IMR-90 (cell line): ENCODE data around the gene C6orf120. TPM values are rescaled to one million over a fixed set of nuclear protein-coding genes. Genes with fewer than 3 reads are reported as not detected.

Experiments
- ATAC-seq: fragments of 200-7000 bp; cut with Tn5 transposase; 2 replicates; pipeline ENCODE4 v1.9.1; 2020; ENCODE audit warnings: low read depth, mild to moderate bottlenecking, moderate library complexity
- BruUV-seq: library from RNA; stranded (reverse); fragments of 400-500 nt; replicated peaks from 2 replicates; lab custom pipeline; 2021; lab: Mats Ljungman, UMichigan
- CTCF ChIA-PET: fragments of 300-600 bp; formaldehyde crosslinking; extraction: SDS; loops from one replicate; lab custom pipeline; 2021; ENCODE audit warnings: antibody characterized with exemption; lab: Yijun Ruan, JAX
- POLR2A ChIA-PET: fragments of 300-600 bp; sonication (Branson Sonifier 250); formaldehyde crosslinking; loops from one replicate; lab custom pipeline; 2022; ENCODE audit warnings: antibody characterized with exemption; ENCODE audit not compliant: unreplicated experiment; lab: Charles Lee
- DNase-seq: peaks from one replicate; pipeline ENCODE4 v3.0.0; 2013
- H2AFZ ChIP-seq: replicated peaks from 2 replicates; pipeline ENCODE3; 2013; ENCODE audit warnings: low read length, mild to moderate bottlenecking; ENCODE audit not compliant: poor library complexity
- H2AK5ac ChIP-seq: 2 replicates; pipeline ENCODE4 v1.6.1; 2013; ENCODE audit warnings: low read depth, low read length, inconsistent platforms
- H2AK9ac ChIP-seq: replicated peaks from 2 replicates; pipeline ENCODE3; 2013; ENCODE audit warnings: mild to moderate bottlenecking, low read depth, low read length, moderate library complexity; ENCODE audit not compliant: poor library complexity
- H2BK120ac ChIP-seq: 2 replicates; pipeline ENCODE4 v1.6.1; 2013; ENCODE audit warnings: low read depth, low read length, inconsistent platforms
- H2BK15ac ChIP-seq: 3 replicates; pipeline ENCODE4 v1.6.1; 2013; ENCODE audit warnings: low read depth, low read length, inconsistent platforms
- H2BK20ac ChIP-seq: 2 replicates; pipeline ENCODE4 v1.6.1; 2013; ENCODE audit warnings: low read depth, mild to moderate bottlenecking, inconsistent platforms, low read length, moderate library complexity
- H2BK5ac ChIP-seq: 2 replicates; pipeline ENCODE4 v1.6.1; 2013; ENCODE audit warnings: mild to moderate bottlenecking, low read depth, low read length, inconsistent platforms; ENCODE audit not compliant: poor library complexity, severe bottlenecking
- H3K14ac ChIP-seq: replicated peaks from 2 replicates; pipeline ENCODE4 v1.6.1; 2013; ENCODE audit warnings: low read depth, low read length, inconsistent platforms
- H3K18ac ChIP-seq: 2 replicates; pipeline ENCODE4 v1.6.1; 2013; ENCODE audit warnings: low read depth, low read length, control low read depth
- H3K23ac ChIP-seq: 2 replicates; pipeline ENCODE4 v1.6.1; 2013; ENCODE audit warnings: low read depth, low read length, inconsistent platforms
- H3K27ac ChIP-seq: 2 replicates; pipeline ENCODE4 v1.5.1; 2013; ENCODE audit warnings: mild to moderate bottlenecking, control low read depth, low read length; ENCODE audit not compliant: insufficient read depth
- H3K27me3 ChIP-seq: 2 replicates; pipeline ENCODE4 v1.6.1; 2013; ENCODE audit warnings: low read length; ENCODE audit not compliant: control insufficient read depth, insufficient read depth
- H3K36me3 ChIP-seq: 2 replicates; pipeline ENCODE4 v1.6.1; 2013; ENCODE audit warnings: low read length, mixed read lengths; ENCODE audit not compliant: control insufficient read depth, insufficient read depth
- H3K4ac ChIP-seq: 2 replicates; pipeline ENCODE4 v1.6.1; 2013; ENCODE audit warnings: low read depth, low read length, inconsistent platforms
- H3K4me1 ChIP-seq: 2 replicates; pipeline ENCODE4 v1.6.1; 2013; ENCODE audit warnings: low read length, mixed read lengths; ENCODE audit not compliant: control insufficient read depth, insufficient read depth
- H3K4me2 ChIP-seq: 2 replicates; pipeline ENCODE4 v1.6.1; 2013; ENCODE audit warnings: low read depth, mild to moderate bottlenecking, control low read depth, low read length, moderate library complexity
- H3K4me3 ChIP-seq: 2 replicates; pipeline ENCODE4 v1.5.1; 2013; ENCODE audit warnings: low read depth, mild to moderate bottlenecking, control low read depth, low read length, moderate library complexity; ENCODE audit not compliant: insufficient read depth
- H3K56ac ChIP-seq: 2 replicates; pipeline ENCODE4 v1.6.1; 2013; ENCODE audit warnings: low read length, inconsistent platforms; ENCODE audit not compliant: insufficient read depth; ENCODE audit errors: extremely low read depth
- H3K79me1 ChIP-seq, 2 experiments: 2 replicates each; pipeline ENCODE4 v1.6.1; 2013; ENCODE audit warnings: low read length in 2 of 2, inconsistent platforms in 1 of 2, low read depth in 1 of 2
- H3K9ac ChIP-seq: 2 replicates; pipeline ENCODE4 v1.6.1; 2013; ENCODE audit warnings: low read depth, low read length, control low read depth
- H3K9me1 ChIP-seq: 2 replicates; pipeline ENCODE4 v1.6.1; 2013; ENCODE audit warnings: low read length, inconsistent platforms; ENCODE audit not compliant: insufficient read depth
- H3K9me3 ChIP-seq: 2 replicates; pipeline ENCODE4 v1.6.1; 2013; ENCODE audit warnings: low read length; ENCODE audit not compliant: control insufficient read depth, insufficient read depth
- H4K20me1 ChIP-seq: 2 replicates; pipeline ENCODE4 v1.6.1; 2013; ENCODE audit warnings: low read length, inconsistent platforms; ENCODE audit not compliant: insufficient read depth
- H4K5ac ChIP-seq: 2 replicates; pipeline ENCODE4 v1.6.1; 2013; ENCODE audit warnings: mild to moderate bottlenecking, low read depth, low read length, control low read depth
- H4K8ac ChIP-seq, 2 experiments: 2 replicates each; pipeline ENCODE4 v1.6.1; 2013; ENCODE audit warnings: low read depth in 2 of 2, low read length in 2 of 2, control low read depth in 1 of 2, inconsistent platforms in 1 of 2
- H4K91ac ChIP-seq: 2 replicates; pipeline ENCODE4 v1.6.1; 2013; ENCODE audit warnings: low read depth, low read length, inconsistent platforms; ENCODE audit not compliant: insufficient read depth
- CEBPB ChIP-seq: IDR thresholded peaks from 2 replicates; pipeline ENCODE4 v1.6.1; 2012; ENCODE audit warnings: low read depth, low read length, improper control_type of control experiment
- FOS ChIP-seq: fragments of 150-350 bp; IDR thresholded peaks from 2 replicates; pipeline ENCODE4 v1.6.1; 2016; ENCODE audit warnings: low read depth, low read length
- MAFK ChIP-seq: IDR thresholded peaks from 2 replicates; pipeline ENCODE4 v1.6.1; 2012; ENCODE audit warnings: low read depth, low read length, improper control_type of control experiment
- MXI1 ChIP-seq: IDR thresholded peaks from 2 replicates; pipeline ENCODE4 v1.6.1; 2012; ENCODE audit warnings: low read depth, mild to moderate bottlenecking, low read length, moderate library complexity, borderline replicate concordance
- NFE2L2 ChIP-seq: fragments of 150-350 bp; IDR thresholded peaks from 2 replicates; pipeline ENCODE4 v1.6.1; 2016; ENCODE audit warnings: low read depth, mild to moderate bottlenecking, low read length
- RAD21 ChIP-seq: IDR thresholded peaks from 2 replicates; pipeline ENCODE4 v1.6.1; 2012; ENCODE audit warnings: low read length, improper control_type of control experiment
- RCOR1 ChIP-seq: IDR thresholded peaks from 2 replicates; pipeline ENCODE4 v1.6.1; 2012; ENCODE audit warnings: mild to moderate bottlenecking, low read length, improper control_type of control experiment; ENCODE audit not compliant: insufficient replicate concordance
- SMC3 ChIP-seq: fragments of 150-350 bp; IDR thresholded peaks from 2 replicates; pipeline ENCODE4 v1.6.1; 2016; ENCODE audit warnings: low read depth, mild to moderate bottlenecking, antibody characterized with exemption, low read length, moderate library complexity
- WGBS, 2 experiments: methylation state at CpG; one replicate each; pipeline versions ENCODE4 v1.1.5 to v1.1.7; 2013; ENCODE audit warnings: missing lambda C conversion rate in 2 of 2; ENCODE audit not compliant: insufficient read length in 1 of 2; ENCODE audit errors: extremely low coverage in 2 of 2; 5-methylcytosine and 5-hydroxymethylcytosine counted together
- dilution Hi-C: fragments of 300-500 bp; cut with HindIII; formaldehyde crosslinking; loops from one replicate; pipeline ENCODE4 v1.14.3; 2018; ENCODE audit warnings: low sequenced_read_pairs; ENCODE audit not compliant: unreplicated experiment
- in situ Hi-C: fragments of 300-500 bp; cut with MboI; formaldehyde crosslinking; loops from 3 replicates; pipeline ENCODE4 v1.14.3; 2019; ENCODE audit warnings: low sequenced_read_pairs, inconsistent platforms, mixed read lengths
- intact Hi-C: fragments of 100-400 bp; cut with micrococcal nuclease; formaldehyde crosslinking; loops from 2 replicates; pipeline ENCODE4 v1.10.0; 2022
- polyA plus RNA-seq, 3 experiments: library from polyadenylated mRNA; depleted of rRNA; stranded (reverse); fragments of >200 nt; gene quantifications; 2 replicates each; pipeline ENCODE4 v1.2.3, GENCODE V29; 2012; ENCODE audit warnings: low replicate concordance in 1 of 3
- total RNA-seq: library from RNA; depleted of rRNA; stranded (reverse); fragments of >200 nt; gene quantifications from 2 replicates; pipeline ENCODE4 v1.2.3, GENCODE V29; 2012

The C6orf120 gene
- total and polyA plus RNA-seq, 2 of the 4 experiments (the other 2 are of a cell fraction) = 21.4 to 26.7 TPM

DNA sequence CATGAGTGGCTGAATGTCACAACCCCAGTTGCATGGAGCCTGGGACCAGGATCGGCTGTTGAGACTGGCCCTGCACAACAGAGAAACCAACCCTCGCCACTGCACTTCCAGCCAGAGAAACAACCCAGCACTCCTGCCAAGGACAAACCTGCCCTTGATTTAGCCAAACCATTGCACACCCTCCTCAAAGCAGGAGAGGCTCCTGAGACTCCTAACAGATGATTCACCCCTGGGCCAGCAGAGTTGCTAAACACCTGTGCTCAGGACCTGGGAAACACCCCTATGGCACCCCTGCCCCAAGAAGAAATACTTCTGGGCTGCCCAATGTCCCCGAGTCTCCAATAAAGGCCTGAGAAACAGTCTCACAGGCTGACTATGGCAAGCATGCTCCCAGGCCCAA is 17.9 kb upstream of the C6orf120 start:
- Histone ChIP-seq H2AK9ac (no peak overlapping the region), H3K9ac (no peak overlapping the region), H2AFZ (no peak overlapping the region), H4K8ac (no peak overlapping the region), H3K56ac (no peak overlapping the region), H3K27ac (no peak overlapping the region), H3K4me3 (no peak overlapping the region), H2BK20ac (no peak overlapping the region), H4K20me1 (peaks cover 3% of the 10 kb centered on the region; the same call in 1 of the 2 replicates), H3K27me3 (no peaks in the 10 kb centered on the region), H3K4ac (no peak overlapping the region), H3K14ac (no peak overlapping the region), H4K91ac (no peak overlapping the region), H2BK5ac (no peak overlapping the region), H4K5ac (no peak overlapping the region), H2AK5ac (no peak overlapping the region), H3K4me2 (no peak overlapping the region), H3K4me1 (no peaks in the 10 kb centered on the region), H3K9me1 (peaks cover 3% of the 10 kb centered on the region), H3K36me3 (peaks cover 19% of the 10 kb centered on the region), H3K9me3 (peaks cover 5% of the 10 kb centered on the region), H3K23ac (no peak overlapping the region), H2BK15ac (no peak overlapping the region), H3K79me1 (peaks cover 17 to 20% of the 10 kb centered on the region in 2 experiments), H3K18ac (no peak overlapping the region), H2BK120ac (no peak overlapping the region)
- intact Hi-C loops = no loop called here
- BruUV-seq = no TSS peak
- ChIA-PET POLR2A (no interaction called here), CTCF (interaction anchor here (0.6 kb wide), 1 partner anchor 1551 kb away, joined by 3 read pairs; no protein-coding TSS in a partner anchor)
- ATAC-seq (no peak), DNase-seq (no peak)
- WGBS, 2 experiments = 100% methylated on average over 1 of the region's 3 CpGs; no CpG with 5 or more reads in 1 of the 2 experiments
- dilution Hi-C loops = no loop called here
- in situ Hi-C loops = no loop called here
- no peak for TF ChIP-seq CEBPB
- no peak for TF ChIP-seq RAD21
- no peak for TF ChIP-seq FOS
- TF ChIP-seq SMC3 = no peak
- no peak for TF ChIP-seq MAFK
- no peak for TF ChIP-seq MXI1
- TF ChIP-seq NFE2L2 = no peak
- TF ChIP-seq RCOR1 = no peak
